Astrocyte (in vitro differentiated cells and primary cell): ENCODE measurements around the gene CCDC74B.

Source experiments
- CTCF ChIP-seq: IDR thresholded peaks from 2 replicates; pipeline ENCODE4 v1.5.1; 2011; ENCODE audit warnings: low read depth, mild to moderate bottlenecking, inconsistent platforms, low read length, moderate library complexity; ENCODE audit not compliant: insufficient read depth
- EZH2 ChIP-seq: IDR thresholded peaks from 2 replicates; pipeline ENCODE4 v1.6.1; 2012; ENCODE audit warnings: mild to moderate bottlenecking, low read length, inconsistent platforms; ENCODE audit not compliant: insufficient read depth

- no peak for TF ChIP-seq CTCF
- TF ChIP-seq EZH2, result no peak
These were observed 41.0 kb upstream of the CCDC74B start for GRCh38 chr2:130185896-130186295.
